ENCODE data around the gene AMBP. TPM values are rescaled to one million over a fixed set of nuclear protein-coding genes. Genes with fewer than 3 reads are reported as not detected.
A peak's percentile ranks its signal among the peaks of the same experiment; 100 is the strongest.

AMBP gene
- total RNA-seq, 2 experiments from 2014 or later, result not detected

GRCh38 chr9:114070188-114071103 lies 7.7 kb downstream of the AMBP start:
- no peak overlapping the region for H3K27ac Mint-ChIP-seq
- no peaks in the 10 kb centered on the region for H3K9me3 Mint-ChIP-seq (ENCODE audit: low read depth)
- H3K36me3 Mint-ChIP-seq, result no peaks in the 10 kb centered on the region
- no peak for ATAC-seq
- peaks cover 7% of the 10 kb centered on the region for H3K27me3 Mint-ChIP-seq
- CTCF ChIA-PET, result no interaction called here
- DNase-seq, result no peak
- no peaks in the 10 kb centered on the region for H3K4me1 Mint-ChIP-seq
- no peak overlapping the region for H3K4me3 Mint-ChIP-seq

- Mint-ChIP-seq H3K9me3 (ENCODE audit: low read depth) (no peaks in the 10 kb centered on the region), H3K27me3 (peaks cover 3% of the 10 kb centered on the region), H3K4me3 (no peak overlapping the region), H3K36me3 (no peaks in the 10 kb centered on the region), H3K27ac (no peak overlapping the region), H3K4me1 (no peaks in the 10 kb centered on the region)
- DNase-seq, result no peak
- CTCF ChIA-PET, result no interaction called here
- no peak for ATAC-seq
These were observed 8.5 kb downstream of the AMBP start for GRCh38 chr9:114069476-114070187.

DNA sequence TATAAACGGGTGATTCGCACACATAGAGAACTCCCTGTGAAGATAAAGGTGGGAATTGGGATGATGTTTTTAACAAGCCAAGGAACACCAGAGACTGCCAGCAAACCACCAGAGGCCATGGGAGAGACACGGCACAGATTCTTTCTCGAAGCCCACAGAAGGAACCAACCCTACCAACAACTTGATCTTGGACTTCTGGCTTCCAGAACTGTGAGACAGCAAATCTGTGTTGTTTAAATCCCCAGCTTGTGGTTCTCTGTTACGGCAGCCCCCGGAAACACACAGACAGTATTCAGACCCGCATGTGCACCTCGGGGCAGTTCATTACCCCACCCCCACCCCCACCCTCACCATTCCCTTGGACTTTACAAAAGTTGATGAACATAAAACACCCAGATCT lies 12.8 kb downstream of the AMBP start:
- CTCF ChIA-PET, result no interaction called here
- H3K36me3 Mint-ChIP-seq, result no peaks in the 10 kb centered on the region
- no peak for ATAC-seq

DNA sequence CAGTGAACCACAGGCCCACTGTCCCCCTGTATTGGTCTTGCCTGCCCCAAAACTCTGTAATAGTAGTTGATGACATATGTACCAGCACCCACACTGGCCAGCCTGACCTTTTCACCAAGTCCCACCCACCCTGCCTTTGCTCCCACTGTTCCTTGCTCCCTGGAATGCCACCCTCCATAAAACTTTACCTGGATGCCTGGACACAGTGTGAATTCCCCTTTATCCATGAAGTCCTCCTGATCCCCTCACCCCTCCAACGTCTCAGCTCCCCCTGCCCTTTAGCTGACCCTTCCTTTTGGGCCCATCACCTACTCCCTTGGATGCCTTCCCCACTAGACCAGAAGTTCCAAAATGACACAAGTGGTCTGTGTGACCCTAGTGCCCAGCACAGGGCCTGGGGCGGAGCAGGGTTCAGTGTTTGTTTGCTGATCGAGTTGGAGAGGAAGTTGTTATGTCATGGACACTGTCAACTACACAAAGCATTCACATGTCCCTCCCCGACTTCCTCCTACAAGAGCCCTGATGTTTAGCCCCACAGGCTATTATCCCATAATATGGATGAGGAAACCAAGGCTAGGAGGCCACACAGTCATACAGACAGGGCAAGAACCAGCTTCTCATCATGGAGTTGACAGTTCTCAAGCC lies 16.1 kb downstream of the AMBP start:
- Mint-ChIP-seq H3K27ac (no peak overlapping the region), H3K36me3 (no peaks in the 10 kb centered on the region), H3K4me3 (no peak overlapping the region), H3K27me3 (peaks cover 14% of the 10 kb centered on the region), H3K4me1 (no peaks in the 10 kb centered on the region), H3K9me3 (ENCODE audit: low read depth) (no peaks in the 10 kb centered on the region)
- DNase-seq (peak; percentile 15), ATAC-seq (no peak)
- CTCF ChIA-PET, result no interaction called here

More for the DNA sequence above, 12.8 kb downstream of the AMBP start:
- Mint-ChIP-seq H3K4me3 (no peak overlapping the region), H3K27me3 (peaks cover 17% of the 10 kb centered on the region), H3K4me1 (no peaks in the 10 kb centered on the region), H3K9me3 (ENCODE audit: low read depth) (no peaks in the 10 kb centered on the region), H3K27ac (no peak overlapping the region)
- peak; percentile 8 for DNase-seq

DNA sequence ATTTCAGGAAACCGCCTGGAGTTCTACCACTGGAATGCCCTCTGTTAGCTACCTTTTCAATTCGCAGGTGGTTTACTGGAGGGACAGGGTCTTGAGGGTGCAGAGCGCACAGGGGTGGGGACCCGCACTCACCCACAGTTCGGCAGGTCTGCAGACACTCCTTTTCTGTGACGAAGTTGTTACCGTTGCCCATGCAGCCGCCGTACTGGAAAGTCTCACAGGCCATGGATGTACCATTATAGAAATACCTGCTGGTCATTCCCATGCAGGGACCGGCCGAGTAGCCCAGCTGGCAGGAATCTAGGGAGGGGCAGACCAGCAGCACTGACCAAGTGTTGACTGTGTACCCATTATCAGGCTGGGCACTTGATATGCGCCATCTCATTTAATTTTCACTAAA lies 16.8 kb downstream of the AMBP start:
- ATAC-seq (no peak), DNase-seq (peak; percentile 21)
- Mint-ChIP-seq H3K9me3 (ENCODE audit: low read depth) (no peaks in the 10 kb centered on the region), H3K27me3 (peaks cover 14% of the 10 kb centered on the region), H3K36me3 (no peaks in the 10 kb centered on the region), H3K4me1 (no peaks in the 10 kb centered on the region), H3K27ac (no peak overlapping the region), H3K4me3 (no peak overlapping the region)
- CTCF ChIA-PET, result no interaction called here

- DNase-seq, result peak; percentile 22
- Mint-ChIP-seq H3K27ac (no peak overlapping the region), H3K9me3 (ENCODE audit: low read depth) (no peaks in the 10 kb centered on the region), H3K27me3 (peaks cover 14% of the 10 kb centered on the region), H3K4me3 (no peak overlapping the region), H3K36me3 (no peaks in the 10 kb centered on the region), H3K4me1 (no peaks in the 10 kb centered on the region)
- no peak for ATAC-seq
- CTCF ChIA-PET, result interaction anchor here (0.5 kb wide), 1 partner anchor 13 kb away, joined by 3 read pairs; no protein-coding TSS in a partner anchor
These were observed 17.4 kb downstream of the AMBP start for GRCh38 chr9:114060711-114061110.

DNA sequence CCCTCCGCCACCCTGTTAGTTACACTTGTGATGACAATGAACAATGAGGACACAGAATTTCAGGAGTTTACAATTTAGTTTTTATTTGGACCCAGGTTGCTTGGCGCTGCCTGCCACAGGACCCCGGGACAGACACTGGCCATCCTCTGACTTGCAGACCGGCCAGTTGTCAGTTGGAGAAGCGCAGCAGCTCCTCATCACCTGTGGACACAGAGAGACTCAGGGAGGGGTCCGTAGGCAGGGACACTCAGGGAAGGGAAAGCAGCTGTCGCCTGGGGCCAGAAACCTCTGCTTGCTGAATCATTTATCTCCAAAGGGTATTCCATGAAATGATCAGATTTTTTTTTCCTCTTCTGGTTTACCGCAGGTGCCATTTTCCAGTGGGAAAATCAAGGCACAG lies 18.0 kb downstream of the AMBP start:
- CTCF ChIA-PET, result no interaction called here
- H3K36me3 Mint-ChIP-seq, result no peaks in the 10 kb centered on the region
- H3K4me3 Mint-ChIP-seq, result no peak overlapping the region
- no peak overlapping the region for H3K27ac Mint-ChIP-seq
- no peaks in the 10 kb centered on the region for H3K4me1 Mint-ChIP-seq
- H3K27me3 Mint-ChIP-seq, result peaks cover 14% of the 10 kb centered on the region
- peak; percentile 34 for DNase-seq
- H3K9me3 Mint-ChIP-seq (ENCODE audit: low read depth), result no peaks in the 10 kb centered on the region
- no peak for ATAC-seq

DNA sequence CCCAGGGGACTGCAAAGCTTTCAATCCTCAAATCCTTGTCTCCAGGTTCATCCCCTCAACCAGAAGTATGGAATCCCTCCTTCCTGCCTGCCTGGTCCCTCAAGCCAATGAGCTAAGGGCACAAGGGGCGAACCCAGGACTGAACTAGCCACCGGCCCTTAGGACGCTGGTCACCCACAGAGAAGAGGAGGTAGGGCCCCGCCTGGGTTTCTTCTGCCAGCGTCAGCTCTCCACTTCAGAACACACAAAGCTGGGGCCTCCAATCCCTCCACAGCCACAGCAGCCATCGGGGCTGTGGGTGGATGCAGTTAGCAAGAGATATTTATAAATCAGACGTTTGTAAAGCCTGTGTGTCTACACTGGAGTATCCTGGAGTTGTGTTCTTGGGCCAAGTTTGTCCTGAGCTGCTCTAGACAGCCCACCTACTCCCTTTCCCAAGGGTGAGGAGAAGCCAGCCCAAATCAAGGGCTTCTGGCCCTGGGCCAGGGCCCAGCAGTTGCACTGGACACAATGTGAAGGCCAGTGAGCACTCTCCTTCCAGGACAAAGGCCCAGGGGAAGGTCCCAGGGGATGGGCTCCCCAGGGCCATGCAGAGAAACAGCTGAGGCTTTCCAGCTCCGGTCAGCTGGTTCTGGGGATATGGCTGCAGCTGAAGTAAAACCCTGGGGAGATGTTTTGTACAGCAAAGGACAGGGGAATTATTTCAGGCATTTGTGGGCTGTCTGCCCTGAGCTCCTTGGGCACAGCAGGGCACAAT lies 18.9 kb downstream of the AMBP start:
- H3K36me3 Mint-ChIP-seq, result no peaks in the 10 kb centered on the region

GRCh38 chr9:114058688-114059046 lies 19.4 kb downstream of the AMBP start:
- Mint-ChIP-seq H3K27ac (no peak overlapping the region), H3K9me3 (ENCODE audit: low read depth) (no peaks in the 10 kb centered on the region), H3K27me3 (peaks cover 13% of the 10 kb centered on the region), H3K4me3 (no peak overlapping the region), H3K36me3 (no peaks in the 10 kb centered on the region), H3K4me1 (no peaks in the 10 kb centered on the region)
- DNase-seq (peak; percentile 30), ATAC-seq (no peak)
- CTCF ChIA-PET, result interaction anchor here (2.4 kb wide), 1 partner anchor 24 kb away, joined by 7 read pairs; no protein-coding TSS in a partner anchor

More for the DNA sequence above, 18.9 kb downstream of the AMBP start:
- Mint-ChIP-seq H3K27ac (no peak overlapping the region), H3K27me3 (peaks cover 14% of the 10 kb centered on the region), H3K4me1 (no peaks in the 10 kb centered on the region), H3K4me3 (no peak overlapping the region), H3K9me3 (ENCODE audit: low read depth) (no peaks in the 10 kb centered on the region)
- no peak for ATAC-seq
- peak; percentile 18 for DNase-seq
- CTCF ChIA-PET, result interaction anchor here (2.4 kb wide), 1 partner anchor 23 kb away, joined by 7 read pairs; no protein-coding TSS in a partner anchor

DNA sequence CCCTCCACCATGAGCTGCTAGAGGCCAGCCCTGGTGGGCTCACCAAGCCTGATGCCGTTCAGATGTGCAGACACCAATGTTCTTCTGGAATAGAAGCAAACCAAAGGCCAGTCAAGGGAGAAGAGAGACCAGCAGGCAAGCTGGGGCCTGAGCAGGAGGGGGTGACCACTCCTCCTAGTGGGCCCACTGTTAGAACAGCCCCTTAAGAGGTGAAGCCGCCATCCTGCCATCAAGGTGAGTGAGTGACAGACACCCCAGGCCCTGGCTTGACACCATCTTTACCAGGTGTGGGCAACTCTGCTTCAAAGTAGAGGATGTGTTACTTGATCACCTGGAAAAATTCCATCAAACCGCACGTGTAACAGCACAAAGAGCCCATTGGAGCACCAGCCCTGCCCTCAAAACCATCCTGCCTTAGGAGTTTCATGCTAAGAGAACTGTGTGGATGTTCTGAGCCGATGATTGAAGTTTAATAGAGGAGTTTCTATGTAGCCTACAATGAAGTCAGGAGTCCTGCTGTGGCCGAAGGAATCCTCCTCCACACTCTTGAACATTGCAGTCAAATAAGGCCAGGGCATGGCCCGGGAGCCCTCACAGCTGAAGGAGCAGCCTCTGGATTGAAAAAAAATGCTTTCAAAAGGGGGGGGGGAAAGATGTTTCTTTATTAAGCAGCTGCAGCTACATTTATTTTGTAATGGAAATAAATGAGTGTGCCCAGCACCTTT lies 20.8 kb downstream of the AMBP start:
- H3K4me1 Mint-ChIP-seq, result no peaks in the 10 kb centered on the region
- H3K4me3 Mint-ChIP-seq, result no peak overlapping the region
- H3K36me3 Mint-ChIP-seq, result no peaks in the 10 kb centered on the region
- H3K27ac Mint-ChIP-seq, result no peak overlapping the region
- CTCF ChIA-PET, result interaction anchor here (2.4 kb wide), 1 partner anchor 25 kb away, joined by 7 read pairs; no protein-coding TSS in a partner anchor
- DNase-seq (peak; percentile 35), ATAC-seq (no peak)
- no peaks in the 10 kb centered on the region for H3K9me3 Mint-ChIP-seq (ENCODE audit: low read depth)
- H3K27me3 Mint-ChIP-seq, result peaks cover under 1% of the 10 kb centered on the region

- no peak for ATAC-seq
- H3K4me1 Mint-ChIP-seq, result no peaks in the 10 kb centered on the region
- CTCF ChIA-PET, result no interaction called here
These were observed 21.6 kb downstream of the AMBP start for GRCh38 chr9:114056527-114056926.

GRCh38 chr9:114055894-114056293 lies 22.2 kb downstream of the AMBP start:
- CTCF ChIA-PET, result no interaction called here
- no peaks in the 10 kb centered on the region for H3K4me1 Mint-ChIP-seq
- no peak for ATAC-seq
- H3K27ac Mint-ChIP-seq, result no peak overlapping the region
- H3K4me3 Mint-ChIP-seq, result no peak overlapping the region
- H3K36me3 Mint-ChIP-seq, result no peaks in the 10 kb centered on the region
- H3K9me3 Mint-ChIP-seq (ENCODE audit: low read depth), result no peaks in the 10 kb centered on the region
- H3K27me3 Mint-ChIP-seq, result no peaks in the 10 kb centered on the region
- DNase-seq, result peak; percentile 19

More at GRCh38 chr9:114056527-114056926, 21.6 kb downstream of the AMBP start:
- H3K4me3 Mint-ChIP-seq, result no peak overlapping the region
- H3K36me3 Mint-ChIP-seq, result no peaks in the 10 kb centered on the region
- H3K9me3 Mint-ChIP-seq (ENCODE audit: low read depth), result no peaks in the 10 kb centered on the region
- no peak overlapping the region for H3K27ac Mint-ChIP-seq
- peak; percentile 22 for DNase-seq
- no peaks in the 10 kb centered on the region for H3K27me3 Mint-ChIP-seq

All from activated CD8-positive, alpha-beta memory T cell treated with anti-CD3 and anti-CD28 coated beads, Interleukin-2, amount 10 ng/mL, durations not matched to agents 7 days and 5 days (primary cell).